Thymus (tissue), 11 donors: ENCODE results near the gene CSDE1. TPM values are rescaled to one million over a fixed set of nuclear protein-coding genes. Genes with fewer than 3 reads are reported as not detected.

ENCODE experiments used
- DNase-seq, 9 donors: peaks; one replicate each; pipeline ENCODE4 v3.0.0-alpha.2; 2013; ENCODE audit warnings: low spot score in 9 of 9, low read depth in 6 of 9, missing footprints in 1 of 9
- H3K27ac ChIP-seq, 2 donors: one replicate each; pipeline ENCODE4 v1.5.1; 2013; ENCODE audit warnings: control low read depth in 1 of 2, low read depth in 1 of 2, low read length in 1 of 2, mild to moderate bottlenecking in 1 of 2, moderate library complexity in 1 of 2
- H3K27me3 ChIP-seq, 2 donors: one replicate each; pipeline ENCODE4 v1.5.1; 2013; ENCODE audit warnings: low read length in 1 of 2; ENCODE audit not compliant: control insufficient read depth in 2 of 2, insufficient read depth in 1 of 2
- H3K36me3 ChIP-seq, 2 donors: one replicate each; pipeline ENCODE4 v1.5.1; 2013; ENCODE audit warnings: low read length in 1 of 2, mild to moderate bottlenecking in 1 of 2, moderate library complexity in 1 of 2; ENCODE audit not compliant: control insufficient read depth in 2 of 2, insufficient read depth in 2 of 2
- H3K4me1 ChIP-seq, 2 donors: one replicate each; pipeline ENCODE4 v1.5.1; 2013; ENCODE audit warnings: low read length in 2 of 2; ENCODE audit not compliant: control insufficient read depth in 2 of 2, insufficient read depth in 2 of 2
- H3K4me3 ChIP-seq, 2 donors: one replicate each; pipeline ENCODE4 v1.5.1; 2013; ENCODE audit warnings: low read length in 2 of 2, control low read depth in 1 of 2, mild to moderate bottlenecking in 1 of 2
- H3K9me3 ChIP-seq, 2 donors: one replicate each; pipeline ENCODE4 v1.5.1; 2013; ENCODE audit warnings: low read length in 1 of 2, mild to moderate bottlenecking in 1 of 2; ENCODE audit not compliant: control insufficient read depth in 2 of 2, insufficient read depth in 1 of 2
- WGBS: extraction: QIAGEN DNeasy Blood & Tissue Kit; methylation state at CpG from one replicate; pipeline ENCODE4 v1.1.7; 2013; 5-methylcytosine and 5-hydroxymethylcytosine counted together
- polyA plus RNA-seq: library from polyadenylated mRNA; stranded (reverse); fragments of 200-250 nt; gene quantifications from one replicate; pipeline ENCODE4 v1.2.3, GENCODE V29; 2013
- total RNA-seq: library from RNA; stranded (reverse); fragments of 120-200 nt; gene quantifications from one replicate; pipeline ENCODE4 v1.2.4, GENCODE V29; 2013
- donor health status: healthy.

Gene CSDE1
- total and polyA plus RNA-seq, 2 donors = 204 to 216 TPM

DNA sequence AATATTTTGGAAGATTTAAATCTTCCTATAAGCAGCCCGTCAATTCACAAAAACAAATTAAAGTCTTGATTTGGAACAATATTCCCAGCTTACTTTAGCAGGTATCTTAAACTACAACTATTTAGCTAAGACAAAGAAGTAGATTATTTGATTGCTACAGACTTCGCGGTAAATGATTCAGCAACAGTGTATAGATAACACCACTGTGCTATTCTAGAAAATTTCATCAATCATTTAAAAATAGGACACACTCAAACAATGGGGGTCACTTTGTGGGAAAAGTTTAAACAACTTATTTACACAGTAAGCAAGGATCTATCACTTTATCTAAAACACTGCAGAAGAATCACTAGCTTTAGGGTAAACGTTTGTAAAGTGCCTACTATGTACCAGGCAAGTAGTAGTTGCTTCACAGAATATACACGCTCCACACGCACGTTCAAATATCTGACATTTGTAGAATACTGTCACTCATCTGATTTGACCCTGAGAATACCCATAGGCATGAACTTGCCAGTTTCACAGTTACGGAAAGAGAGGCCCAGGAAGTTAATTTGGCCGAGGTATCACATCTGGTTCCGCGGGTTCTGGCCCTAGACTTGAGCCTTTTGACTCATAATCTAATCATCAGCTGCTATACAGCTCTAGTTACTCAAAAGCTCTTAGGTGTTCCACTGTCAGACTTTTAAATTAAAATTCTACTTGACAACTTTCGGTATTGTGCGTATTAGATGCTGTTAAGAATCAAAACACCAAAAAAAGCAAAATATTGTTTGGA, 88.8 kb downstream of the CSDE1 start:
- Histone ChIP-seq H3K9me3 (peaks cover 0 to 5% of the 10 kb centered on the region in 2 donors), H3K36me3 (no peaks in the 10 kb centered on the region), H3K4me1 (peaks cover 6 to 10% of the 10 kb centered on the region in 2 donors), H3K27ac (peak overlapping the region in 1 of 2 donors; percentile 56), H3K4me3 (peak overlapping the region; percentile 57 to 62), H3K27me3 (peaks cover 7 to 36% of the 10 kb centered on the region in 2 donors)
- no peak for DNase-seq
- 62% methylated on average over 13 of the region's 13 CpGs for WGBS

DNA sequence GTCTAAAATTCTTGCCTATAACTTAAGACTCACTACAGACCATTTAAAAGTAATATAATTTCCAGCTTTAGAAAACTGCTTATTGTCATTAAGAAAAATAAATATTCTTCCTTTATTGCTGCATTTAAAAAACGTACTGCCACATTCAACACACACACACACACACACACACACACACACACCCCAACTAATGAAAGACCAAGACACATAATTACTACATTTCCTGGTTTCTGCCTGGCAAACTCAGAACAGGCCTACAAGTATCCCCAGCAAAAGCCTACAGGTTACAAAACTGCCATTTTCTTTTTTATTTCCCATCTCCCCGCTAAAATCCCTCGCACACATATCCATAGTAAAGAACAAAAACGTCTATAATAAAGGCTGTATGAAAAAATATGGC, 89.4 kb downstream of the CSDE1 start:
- no peak overlapping the region for H3K4me3 ChIP-seq
- H3K27me3 ChIP-seq = peaks cover 7 to 34% of the 10 kb centered on the region in 2 donors
- 95% methylated on average over 4 of the region's 4 CpGs for WGBS
- H3K9me3 ChIP-seq = peaks cover 0 to 5% of the 10 kb centered on the region in 2 donors
- H3K4me1 ChIP-seq = peaks cover 6 to 10% of the 10 kb centered on the region in 2 donors
- no peaks in the 10 kb centered on the region for H3K36me3 ChIP-seq
- DNase-seq = no peak
- H3K27ac ChIP-seq = no peak overlapping the region

DNA sequence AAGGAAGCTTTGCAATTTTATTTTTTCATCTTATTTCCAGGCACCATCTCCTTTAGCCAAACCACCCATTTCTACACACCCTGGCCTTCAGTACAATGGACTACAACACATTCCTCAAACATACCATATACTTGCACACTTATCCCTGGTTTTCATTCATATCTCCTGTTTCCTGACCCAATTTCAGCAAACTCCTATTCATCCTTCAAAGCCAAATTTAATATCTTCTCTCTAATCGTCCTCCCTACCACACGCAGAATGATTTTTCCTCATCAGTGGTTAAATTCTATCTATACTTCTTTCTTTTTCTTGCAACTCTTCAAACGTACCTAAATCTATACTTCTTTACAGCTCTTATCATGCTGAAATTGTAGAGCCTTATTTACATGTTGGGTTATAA, 90.8 kb downstream of the CSDE1 start:
- Histone ChIP-seq H3K27me3 (peaks cover 7 to 35% of the 10 kb centered on the region in 2 donors), H3K27ac (no peak overlapping the region), H3K4me1 (peaks cover 6 to 10% of the 10 kb centered on the region in 2 donors), H3K9me3 (peaks cover 0 to 5% of the 10 kb centered on the region in 2 donors), H3K36me3 (no peaks in the 10 kb centered on the region), H3K4me3 (no peak overlapping the region)
- WGBS = 93% methylated on average over 3 of the region's 3 CpGs
- DNase-seq = no peak

Other genes with a start within 250 kb of the CSDE1 start
- gene TRIM33, start 246.8 kb downstream of the CSDE1 start, total RNA-seq = 31.0 TPM
- 20.1 TPM for gene TRIM33, start 246.8 kb downstream of the CSDE1 start, polyA plus RNA-seq
- gene BCAS2, start 176.4 kb downstream of the CSDE1 start, total RNA-seq = 46.3 TPM
- 57.8 TPM for gene BCAS2, start 176.4 kb downstream of the CSDE1 start, polyA plus RNA-seq
- gene DENND2C, start 87.9 kb downstream of the CSDE1 start, total RNA-seq = 0.47 TPM
- 2.9 TPM for gene DENND2C, start 87.9 kb downstream of the CSDE1 start, polyA plus RNA-seq
- 0.05 TPM for gene AMPD1, start 62.4 kb downstream of the CSDE1 start, total RNA-seq
- 0.27 TPM for gene AMPD1, start 62.4 kb downstream of the CSDE1 start, polyA plus RNA-seq
- 54.7 TPM for gene NRAS, start 41.2 kb downstream of the CSDE1 start, total RNA-seq
- gene NRAS, start 41.2 kb downstream of the CSDE1 start, polyA plus RNA-seq = 33.3 TPM
- gene SIKE1, start 22.7 kb upstream of the CSDE1 start, total RNA-seq = 45.6 TPM
- gene SIKE1, start 22.7 kb upstream of the CSDE1 start, polyA plus RNA-seq = 26.6 TPM
- gene SYCP1, start 96.9 kb upstream of the CSDE1 start, total RNA-seq = 0.05 TPM
- gene SYCP1, start 96.9 kb upstream of the CSDE1 start, polyA plus RNA-seq = 0.07 TPM